K562 (cell line): ENCODE results near the gene DPEP1. TPM values are rescaled to one million over a fixed set of nuclear protein-coding genes. Genes with fewer than 3 reads are reported as not detected.

ENCODE experiments used
- C11orf30 ChIP-seq: fragments of 450-650 bp; IDR thresholded peaks from 2 replicates; pipeline ENCODE4 v1.6.1; 2016; ENCODE audit warnings: low read depth, mild to moderate bottlenecking
- CTCF ChIP-seq, 3 experiments: IDR thresholded peaks in 2 of 3; conservative IDR thresholded peaks in 1 of 3; 2 replicates each; pipeline ENCODE4 v1.5.1; 2011 to 2012; ENCODE audit warnings: low read length in 3 of 3, mild to moderate bottlenecking in 3 of 3, control low read depth in 2 of 3, improper control_type of control experiment in 1 of 3, inconsistent platforms in 1 of 3, low read depth in 1 of 3, mixed read lengths in 1 of 3, moderate library complexity in 1 of 3; ENCODE audit not compliant: insufficient read depth in 2 of 3
- CXXC5 ChIP-seq: fragments of 250-450 bp; sonication (Bioruptor Pico); IDR thresholded peaks from 2 replicates; pipeline ENCODE4 v1.8.0; 2022; ENCODE audit warnings: inconsistent platforms, mild to moderate bottlenecking, moderate library complexity
- ELF2 ChIP-seq: fragments of 250-450 bp; sonication (Bioruptor Pico); IDR thresholded peaks from 2 replicates; pipeline ENCODE4 v1.5.0; 2021; ENCODE audit warnings: mild to moderate bottlenecking
- FOXM1 ChIP-seq, 2 experiments: fragments of 450-650 bp in 1 of 2; sonication (generic) in 1 of 2; formaldehyde crosslinking in 1 of 2; IDR thresholded peaks; 2 replicates each; pipeline versions ENCODE4 v1.6.1 to v1.9.0; 2017 to 2022; ENCODE audit warnings: low read depth in 2 of 2, mild to moderate bottlenecking in 2 of 2, missing genetic modification reagents in 1 of 2, moderate library complexity in 1 of 2
- HDAC2 ChIP-seq: fragments of 450-650 bp; IDR thresholded peaks from 2 replicates; pipeline ENCODE4 v1.6.1; 2016; ENCODE audit warnings: mild to moderate bottlenecking
- HNRNPLL ChIP-seq: fragments of 200-400 bp; formaldehyde crosslinking; IDR thresholded peaks from 2 replicates; pipeline ENCODE4 v1.6.1; 2017; ENCODE audit warnings: low read length, low read depth, mild to moderate bottlenecking; ENCODE audit not compliant: poor library complexity, severe bottlenecking
- KLF10 ChIP-seq: fragments of 250-450 bp; sonication (Bioruptor Pico); IDR thresholded peaks from 2 replicates; pipeline ENCODE4 v1.6.1; 2021; ENCODE audit warnings: matching md5 sums
- MAFK ChIP-seq: IDR thresholded peaks from 2 replicates; pipeline ENCODE4 v1.6.1; 2011; ENCODE audit warnings: low read length, improper control_type of control experiment
- NR2F6 ChIP-seq: fragments of 450-650 bp; formaldehyde crosslinking; IDR thresholded peaks from 2 replicates; pipeline ENCODE4 v1.4.0; 2020; ENCODE audit warnings: mild to moderate bottlenecking
- PKNOX1 ChIP-seq: fragments of 450-650 bp; IDR thresholded peaks from 2 replicates; pipeline ENCODE4 v1.6.1; 2016
- SMC3 ChIP-seq: conservative IDR thresholded peaks from 2 replicates; pipeline ENCODE4 v1.6.1; 2011; ENCODE audit warnings: low read depth, low read length, improper control_type of control experiment; ENCODE audit not compliant: insufficient read depth
- STAT5A ChIP-seq: IDR thresholded peaks from 2 replicates; pipeline ENCODE4 v1.6.1; 2012; ENCODE audit warnings: low read length, inconsistent platforms, borderline replicate concordance
- XRCC3 ChIP-seq: fragments of 450-650 bp; IDR thresholded peaks from 2 replicates; pipeline ENCODE4 v1.6.1; 2017; ENCODE audit warnings: mild to moderate bottlenecking, moderate library complexity
- ZBTB7A ChIP-seq: IDR thresholded peaks from 2 replicates; pipeline ENCODE4 v1.6.1; 2011; ENCODE audit warnings: low read depth, mild to moderate bottlenecking, low read length, moderate library complexity, borderline replicate concordance; ENCODE audit not compliant: control insufficient read depth
- ZBTB9 ChIP-seq: fragments of 450-650 bp; formaldehyde crosslinking; IDR thresholded peaks from 2 replicates; pipeline ENCODE4 v1.4.0; 2020; ENCODE audit warnings: mild to moderate bottlenecking, moderate library complexity
- ZMIZ1 ChIP-seq, 2 experiments: fragments of 150-350 bp in 1 of 2; IDR thresholded peaks; 2 replicates each; pipeline ENCODE4 v1.6.1; 2012 to 2016; ENCODE audit warnings: low read depth in 2 of 2, low read length in 2 of 2, mild to moderate bottlenecking in 1 of 2, moderate library complexity in 1 of 2
- polyA plus RNA-seq, 8 experiments: library from polyadenylated mRNA; depleted of rRNA in 4 of 8; stranded (reverse) in 5 of 8; unstranded in 3 of 8; fragments of >200 nt; fragmentation: Nextera tagmentation in 2 of 8; fragmentation: Illumina TruSeq in 1 of 8; extraction: Ambion mirVana in 2 of 8; extraction: Trizol in 1 of 8; gene quantifications; 2 replicates each; pipeline versions ENCODE4 v1.2.1 to v1.2.3, GENCODE V29; 2011 to 2014; ENCODE audit warnings: inconsistent platforms in 1 of 8, missing spikeins in 1 of 8
- total RNA-seq, 7 experiments: library from RNA; depleted of rRNA in 6 of 7; stranded (reverse); fragments of >200 nt in 6 of 7; fragmentation: Illumina TruSeq in 2 of 7; extraction: Trizol in 2 of 7; gene quantifications; 2 replicates each; pipeline versions ENCODE4 v1.2.1 to v1.2.3, GENCODE V29; 2011 to 2021; ENCODE audit warnings: low replicate concordance in 1 of 7

Gene DPEP1
- total and polyA plus RNA-seq, 9 of the 15 experiments (the other 6 are each of a cell fraction or from before 2014, with no cell fraction given): 0.14 to 0.31 (median 0.20) TPM; not detected in 6

GRCh38 chr16:89564476-89565255 lies 48.8 kb upstream of the DPEP1 start (continued):
- no peak; a peak in 1 of 4 replicates for TF ChIP-seq ZMIZ1 (IDR thresholded peaks at IDR 0.05; ENCODE audit: low read depth in 2 of 2, low read length in 2 of 2)
- no peak for TF ChIP-seq FOXM1 (IDR thresholded peaks at IDR 0.05; ENCODE audit: low read depth)
- TF ChIP-seq FOXM1 (CRISPR knock-in tag; IDR thresholded peaks at IDR 0.05; ENCODE audit: low read depth): no peak; the same call in 1 of the 2 replicates
- no peak for TF ChIP-seq XRCC3
- no peak for TF ChIP-seq KLF10
- no peak for TF ChIP-seq MAFK
- no peak for TF ChIP-seq ZBTB9 (CRISPR knock-in tag)
- no peak for TF ChIP-seq CTCF (IDR thresholded peaks at IDR 0.05 in 2 of 3, conservative IDR thresholded peaks at IDR 0.05 in 1 of 3; ENCODE audit: insufficient read depth in 2 of 3, low read depth in 1 of 3, low read length in 3 of 3)
- TF ChIP-seq NR2F6 (CRISPR knock-in tag): no peak
- TF ChIP-seq CXXC5 (CRISPR knock-in tag): no peak
- peak; percentile 41; the same call in 1 of the 2 replicates for TF ChIP-seq ZBTB7A
- no peak for TF ChIP-seq PKNOX1
- TF ChIP-seq HDAC2: no peak
- no peak for TF ChIP-seq C11orf30
- no peak for TF ChIP-seq ELF2
- no peak for TF ChIP-seq SMC3
- TF ChIP-seq STAT5A: no peak; the same call in 1 of the 2 replicates
- peak; percentile 23 for TF ChIP-seq HNRNPLL
